ENCODE measurements around the gene TGM5. TPM values are rescaled to one million over a fixed set of nuclear protein-coding genes. Genes with fewer than 3 reads are reported as not detected.

The TGM5 gene
- not detected for total RNA-seq
- polyA plus RNA-seq (ENCODE audit: insufficient read length in 6 of 6) = not detected
- long read RNA-seq, donor 1 = 0 reads
- long read RNA-seq, donor 2 = 0 reads
- long read RNA-seq, donor 3 = 0 reads
- long read RNA-seq, donor 4 = 0 reads
- long read RNA-seq, donor 5 = 0 reads
- long read RNA-seq, donor 6 = 0 reads
- long read RNA-seq, donor 7 = 0 reads
- long read RNA-seq, donor 8 = 0 reads
- long read RNA-seq, donor 9 = 0 reads
- long read RNA-seq, donor 10 = 0 reads
- long read RNA-seq, donor 11 = 0 reads
- long read RNA-seq, donor 12 = 0 reads

DNA sequence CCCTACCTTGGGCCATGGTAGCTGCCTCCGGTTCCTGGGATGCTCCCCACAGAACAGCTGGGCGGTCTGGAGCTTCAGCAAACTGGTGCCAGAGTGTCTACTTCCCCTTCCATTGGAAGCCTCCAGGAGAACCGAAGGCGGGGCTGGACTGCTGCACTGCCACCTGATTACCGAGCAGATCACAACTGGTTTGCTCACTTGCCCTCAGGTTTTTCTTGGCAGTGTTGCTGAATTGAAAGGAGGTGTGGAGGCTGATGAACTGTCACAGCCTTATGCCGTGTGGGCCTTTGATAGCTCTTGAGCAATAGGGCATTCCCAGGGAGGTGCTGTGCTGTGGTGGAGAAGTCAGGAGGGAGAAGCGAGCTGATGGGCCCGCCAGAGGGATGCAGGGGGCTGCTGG is at the start of gene TGM5:
Gene TGM5 (minus strand): TSS at position 95 of the 400 bp plus-strand sequence. CDS start 79 bp downstream, at position 16.
- no peaks in the 10 kb centered on the region for H3K9me3 ChIP-seq
- H3K4me1 ChIP-seq = peaks cover 0 to 6% of the 10 kb centered on the region in 2 donors
- no peak within 1 kb of the TSS for H3K27ac ChIP-seq
- intact Hi-C loops (cut with DNase I) = no loop called here
- DNase-seq = peak in 1 of 4 donors; percentile 7
- H3K27me3 ChIP-seq = peaks cover 0 to 17% of the 10 kb centered on the region in 2 donors
- no peaks in the 10 kb centered on the region for H3K36me3 ChIP-seq
- no peak for TF ChIP-seq CTCF (IDR thresholded peaks at IDR 0.05)
- ATAC-seq = no peak
- H3K4me3 ChIP-seq = no peak within 1 kb of the TSS

GRCh38 chr15:43314171-43314570 is 47.4 kb upstream of the TGM5 start:
- no peaks in the 10 kb centered on the region for H3K36me3 ChIP-seq
- TF ChIP-seq CTCF (IDR thresholded peaks at IDR 0.05) = no peak
- DNase-seq (no peak), ATAC-seq (no peak)
- no peak overlapping the region for H3K4me3 ChIP-seq
- H3K27ac ChIP-seq = no peak overlapping the region
- no peaks in the 10 kb centered on the region for H3K9me3 ChIP-seq
- peaks cover 0 to 31% of the 10 kb centered on the region in 2 donors for H3K27me3 ChIP-seq
- intact Hi-C loops (cut with DNase I) = no loop called here
- H3K4me1 ChIP-seq = no peaks in the 10 kb centered on the region

DNA sequence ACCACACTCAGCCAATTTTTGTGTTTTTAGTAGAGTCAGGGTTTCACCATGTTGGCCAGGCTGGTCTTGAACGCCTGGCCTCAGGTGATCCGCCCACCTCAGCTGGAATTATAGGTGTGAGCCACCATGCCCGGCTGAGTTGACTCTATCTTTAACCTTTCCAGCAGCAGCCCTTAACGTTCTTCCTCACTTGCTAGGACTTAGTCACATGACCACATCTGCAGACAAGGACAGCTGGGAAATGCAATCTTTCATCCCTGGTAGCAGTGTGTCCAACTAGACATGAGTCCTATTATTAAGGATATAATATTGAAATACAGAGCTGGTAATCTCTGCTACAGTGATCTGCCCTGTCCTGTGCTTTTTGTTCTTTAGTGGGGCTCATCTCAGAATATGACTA is 45.6 kb upstream of the TGM5 start:
- H3K4me1 ChIP-seq = no peaks in the 10 kb centered on the region
- H3K9me3 ChIP-seq = no peaks in the 10 kb centered on the region
- H3K27me3 ChIP-seq = peaks cover 0 to 49% of the 10 kb centered on the region in 2 donors
- no peak overlapping the region for H3K4me3 ChIP-seq
- intact Hi-C loops (cut with DNase I) = no loop called here
- no peak for TF ChIP-seq CTCF (IDR thresholded peaks at IDR 0.05)
- ATAC-seq (no peak), DNase-seq (no peak)
- no peak overlapping the region for H3K27ac ChIP-seq
- no peaks in the 10 kb centered on the region for H3K36me3 ChIP-seq

- no peak within 1 kb of the TSS for H3K4me3 ChIP-seq
- no peak within 1 kb of the TSS for H3K27ac ChIP-seq
- peaks cover 0 to 23% of the 10 kb centered on the region in 2 donors for H3K27me3 ChIP-seq
- no peaks in the 10 kb centered on the region for H3K4me1 ChIP-seq
- DNase-seq (no peak), ATAC-seq (no peak)
- H3K9me3 ChIP-seq = no peaks in the 10 kb centered on the region
- no peak for TF ChIP-seq CTCF (IDR thresholded peaks at IDR 0.05)
- intact Hi-C loops (cut with DNase I) = no loop called here
- no peaks in the 10 kb centered on the region for H3K36me3 ChIP-seq
These were observed 35.6 kb upstream of the TGM5 start, which contains the start of gene TGM7 for GRCh38 chr15:43302205-43302817. TSS of gene TGM7 (minus strand) at chr15:43302255.

- no peak for TF ChIP-seq CTCF (IDR thresholded peaks at IDR 0.05)
- no peak overlapping the region for H3K27ac ChIP-seq
- intact Hi-C loops (cut with DNase I) = no loop called here
- no peak for ATAC-seq
- peaks cover 0 to 19% of the 10 kb centered on the region in 2 donors for H3K27me3 ChIP-seq
- no peaks in the 10 kb centered on the region for H3K9me3 ChIP-seq
- no peak overlapping the region for H3K4me3 ChIP-seq
- no peaks in the 10 kb centered on the region for H3K4me1 ChIP-seq
- no peaks in the 10 kb centered on the region for H3K36me3 ChIP-seq
- DNase-seq = no peak
These were observed 33.2 kb upstream of the TGM5 start for GRCh38 chr15:43299884-43300283.
